ENCODE data around the gene RIMS1.

Gene RIMS1

GRCh38 chr6:71977884-71978283 is 91.5 kb downstream of the RIMS1 start:
- no peak overlapping the region for H4K91ac ChIP-seq (ENCODE audit: low read depth, low read length, poor library complexity)
- no peak overlapping the region for H2BK5ac ChIP-seq (ENCODE audit: low read length)
- no peaks in the 10 kb centered on the region for H3K27me3 ChIP-seq (ENCODE audit: control insufficient read depth in 3 of 3, insufficient read depth in 3 of 3, low read depth in 1 of 3, low read length in 3 of 3)
- DNase-seq (ENCODE audit: low spot score): no peak
- no peak overlapping the region for H2BK15ac ChIP-seq (ENCODE audit: low read length)
- H3K27ac ChIP-seq (replicated peaks; ENCODE audit: low read length): no peak overlapping the region
- H2AK5ac ChIP-seq (ENCODE audit: low read depth, low read length): no peak overlapping the region
- H3K36me3 ChIP-seq (replicated peaks in 1 of 2; ENCODE audit: control insufficient read depth in 2 of 2, insufficient read depth in 2 of 2, low read length in 2 of 2): no peaks in the 10 kb centered on the region
- WGBS, 2 donors (ENCODE audit: extremely low coverage in 2 of 2, insufficient read length in 2 of 2, insufficient replicate concordance in 1 of 2): no CpG with 5 or more reads among the region's 4 CpGs
- H3K23ac ChIP-seq (ENCODE audit: low read depth, low read length, poor library complexity): no peak overlapping the region
- no peak overlapping the region for H2BK120ac ChIP-seq (ENCODE audit: low read depth, low read length)
- no peaks in the 10 kb centered on the region for H3K79me1 ChIP-seq (ENCODE audit: low read depth, low read length)
- no peak overlapping the region for H3K4me2 ChIP-seq (ENCODE audit: insufficient read depth, low read length, poor library complexity, severe bottlenecking)
- H3K9ac ChIP-seq (ENCODE audit: low read depth, low read length, poor library complexity): no peak overlapping the region
- H3K18ac ChIP-seq (ENCODE audit: low read length): no peak overlapping the region
- no peak overlapping the region for H3K4me3 ChIP-seq (ENCODE audit: low read length in 2 of 2)
- no peak overlapping the region for H4K8ac ChIP-seq (ENCODE audit: low read depth, low read length)
- H3K9me3 ChIP-seq (replicated peaks in 1 of 2; ENCODE audit: control insufficient read depth in 2 of 2, insufficient read depth in 1 of 2, low read depth in 1 of 2, low read length in 2 of 2): no peaks in the 10 kb centered on the region
- H2BK12ac ChIP-seq (ENCODE audit: low read length): no peak overlapping the region
- no peak overlapping the region for H2AFZ ChIP-seq (ENCODE audit: low read length)
- no peak overlapping the region for H3K4ac ChIP-seq (ENCODE audit: low read length)
- no peak overlapping the region for H3K14ac ChIP-seq (ENCODE audit: low read length)
- H3K4me1 ChIP-seq (ENCODE audit: control insufficient read depth in 2 of 2, insufficient read depth in 1 of 2, low read depth in 1 of 2, low read length in 2 of 2): no peaks in the 10 kb centered on the region

GRCh38 chr6:71979911-71980310 is 93.6 kb downstream of the RIMS1 start:
- no peak overlapping the region for H2BK5ac ChIP-seq (ENCODE audit: low read length)
- H2BK12ac ChIP-seq (ENCODE audit: low read length): no peak overlapping the region
- H3K79me1 ChIP-seq (ENCODE audit: low read depth, low read length): no peaks in the 10 kb centered on the region
- no peaks in the 10 kb centered on the region for H3K27me3 ChIP-seq (ENCODE audit: control insufficient read depth in 3 of 3, insufficient read depth in 3 of 3, low read depth in 1 of 3, low read length in 3 of 3)
- H4K91ac ChIP-seq (ENCODE audit: low read depth, low read length, poor library complexity): no peak overlapping the region
- no peak overlapping the region for H3K4me2 ChIP-seq (ENCODE audit: insufficient read depth, low read length, poor library complexity, severe bottlenecking)
- H2AK5ac ChIP-seq (ENCODE audit: low read depth, low read length): no peak overlapping the region
- no peaks in the 10 kb centered on the region for H3K4me1 ChIP-seq (ENCODE audit: control insufficient read depth in 2 of 2, insufficient read depth in 1 of 2, low read depth in 1 of 2, low read length in 2 of 2)
- no peaks in the 10 kb centered on the region for H3K36me3 ChIP-seq (replicated peaks in 1 of 2; ENCODE audit: control insufficient read depth in 2 of 2, insufficient read depth in 2 of 2, low read length in 2 of 2)
- no peak overlapping the region for H2BK15ac ChIP-seq (ENCODE audit: low read length)
- no peak overlapping the region for H3K23ac ChIP-seq (ENCODE audit: low read depth, low read length, poor library complexity)
- H3K9ac ChIP-seq (ENCODE audit: low read depth, low read length, poor library complexity): no peak overlapping the region
- no peak overlapping the region for H2AFZ ChIP-seq (ENCODE audit: low read length)
- no peak overlapping the region for H3K18ac ChIP-seq (ENCODE audit: low read length)
- H2BK120ac ChIP-seq (ENCODE audit: low read depth, low read length): no peak overlapping the region
- WGBS, 2 donors (ENCODE audit: extremely low coverage in 2 of 2, insufficient read length in 2 of 2, insufficient replicate concordance in 1 of 2): no CpG with 5 or more reads among the region's 2 CpGs
- no peak overlapping the region for H3K27ac ChIP-seq (replicated peaks; ENCODE audit: low read length)
- no peak for DNase-seq (ENCODE audit: low spot score)
- no peak overlapping the region for H3K4me3 ChIP-seq (ENCODE audit: low read length in 2 of 2)
- H3K14ac ChIP-seq (ENCODE audit: low read length): no peak overlapping the region
- no peaks in the 10 kb centered on the region for H3K9me3 ChIP-seq (replicated peaks in 1 of 2; ENCODE audit: control insufficient read depth in 2 of 2, insufficient read depth in 1 of 2, low read depth in 1 of 2, low read length in 2 of 2)
- H3K4ac ChIP-seq (ENCODE audit: low read length): no peak overlapping the region
- H4K8ac ChIP-seq (ENCODE audit: low read depth, low read length): no peak overlapping the region

GRCh38 chr6:71982389-71982788 is 96.0 kb downstream of the RIMS1 start:
- Histone ChIP-seq H3K36me3 (replicated peaks in 1 of 2; ENCODE audit: control insufficient read depth in 2 of 2, insufficient read depth in 2 of 2, low read length in 2 of 2) (no peaks in the 10 kb centered on the region), H3K4ac (ENCODE audit: low read length) (no peak overlapping the region), H3K27ac (replicated peaks; ENCODE audit: low read length) (no peak overlapping the region), H3K4me1 (ENCODE audit: control insufficient read depth in 2 of 2, insufficient read depth in 1 of 2, low read depth in 1 of 2, low read length in 2 of 2) (no peaks in the 10 kb centered on the region), H2AFZ (ENCODE audit: low read length) (no peak overlapping the region), H4K91ac (ENCODE audit: low read depth, low read length, poor library complexity) (no peak overlapping the region), H2BK120ac (ENCODE audit: low read depth, low read length) (no peak overlapping the region), H3K4me3 (ENCODE audit: low read length in 2 of 2) (no peak overlapping the region), H3K14ac (ENCODE audit: low read length) (no peak overlapping the region), H2BK5ac (ENCODE audit: low read length) (no peak overlapping the region), H3K79me1 (ENCODE audit: low read depth, low read length) (no peaks in the 10 kb centered on the region), H2AK5ac (ENCODE audit: low read depth, low read length) (no peak overlapping the region), H4K8ac (ENCODE audit: low read depth, low read length) (no peak overlapping the region), H3K18ac (ENCODE audit: low read length) (no peak overlapping the region), H3K9ac (ENCODE audit: low read depth, low read length, poor library complexity) (no peak overlapping the region), H3K27me3 (ENCODE audit: control insufficient read depth in 3 of 3, insufficient read depth in 3 of 3, low read depth in 1 of 3, low read length in 3 of 3) (no peaks in the 10 kb centered on the region), H3K9me3 (replicated peaks in 1 of 2; ENCODE audit: control insufficient read depth in 2 of 2, insufficient read depth in 1 of 2, low read depth in 1 of 2, low read length in 2 of 2) (no peaks in the 10 kb centered on the region), H2BK15ac (ENCODE audit: low read length) (no peak overlapping the region), H3K23ac (ENCODE audit: low read depth, low read length, poor library complexity) (no peak overlapping the region), H3K4me2 (ENCODE audit: insufficient read depth, low read length, poor library complexity, severe bottlenecking) (no peak overlapping the region), H2BK12ac (ENCODE audit: low read length) (no peak overlapping the region)
- DNase-seq (ENCODE audit: low spot score): no peak
- no CpG with 5 or more reads among the region's 1 CpG for WGBS, 2 donors (ENCODE audit: extremely low coverage in 2 of 2, insufficient read length in 2 of 2, insufficient replicate concordance in 1 of 2)

GRCh38 chr6:71983131-71983530 is 96.8 kb downstream of the RIMS1 start:
- Histone ChIP-seq H3K4me2 (ENCODE audit: insufficient read depth, low read length, poor library complexity, severe bottlenecking) (no peak overlapping the region), H3K79me1 (ENCODE audit: low read depth, low read length) (no peaks in the 10 kb centered on the region), H3K27me3 (ENCODE audit: control insufficient read depth in 3 of 3, insufficient read depth in 3 of 3, low read depth in 1 of 3, low read length in 3 of 3) (no peaks in the 10 kb centered on the region), H3K14ac (ENCODE audit: low read length) (no peak overlapping the region), H3K4me3 (ENCODE audit: low read length in 2 of 2) (no peak overlapping the region), H4K91ac (ENCODE audit: low read depth, low read length, poor library complexity) (no peak overlapping the region), H3K9me3 (replicated peaks in 1 of 2; ENCODE audit: control insufficient read depth in 2 of 2, insufficient read depth in 1 of 2, low read depth in 1 of 2, low read length in 2 of 2) (no peaks in the 10 kb centered on the region), H2BK120ac (ENCODE audit: low read depth, low read length) (no peak overlapping the region), H2AFZ (ENCODE audit: low read length) (no peak overlapping the region), H3K18ac (ENCODE audit: low read length) (no peak overlapping the region), H2BK15ac (ENCODE audit: low read length) (no peak overlapping the region), H4K8ac (ENCODE audit: low read depth, low read length) (no peak overlapping the region), H2AK5ac (ENCODE audit: low read depth, low read length) (no peak overlapping the region), H3K27ac (replicated peaks; ENCODE audit: low read length) (no peak overlapping the region), H2BK12ac (ENCODE audit: low read length) (no peak overlapping the region), H2BK5ac (ENCODE audit: low read length) (no peak overlapping the region), H3K9ac (ENCODE audit: low read depth, low read length, poor library complexity) (no peak overlapping the region), H3K4ac (ENCODE audit: low read length) (no peak overlapping the region), H3K23ac (ENCODE audit: low read depth, low read length, poor library complexity) (no peak overlapping the region), H3K4me1 (ENCODE audit: control insufficient read depth in 2 of 2, insufficient read depth in 1 of 2, low read depth in 1 of 2, low read length in 2 of 2) (no peaks in the 10 kb centered on the region), H3K36me3 (replicated peaks in 1 of 2; ENCODE audit: control insufficient read depth in 2 of 2, insufficient read depth in 2 of 2, low read length in 2 of 2) (no peaks in the 10 kb centered on the region)
- no CpG with 5 or more reads among the region's 1 CpG for WGBS, 2 donors (ENCODE audit: extremely low coverage in 2 of 2, insufficient read length in 2 of 2, insufficient replicate concordance in 1 of 2)
- no peak for DNase-seq (ENCODE audit: low spot score)

All from neuronal stem cell (in vitro differentiated cells).